Panc1 (cell line): Measurements from ENCODE around the gene DENND5B. TPM values are rescaled to one million over a fixed set of nuclear protein-coding genes. Genes with fewer than 3 reads are reported as not detected.
A peak's percentile ranks its signal among the peaks of the same experiment; 100 is the strongest.

Source experiments
- ATAC-seq: fragments of 200-7000 bp; cut with Tn5 transposase; 2 replicates; pipeline ENCODE4 v1.9.1; 2020; ENCODE audit warnings: mild to moderate bottlenecking, moderate library complexity
- BruUV-seq: library from RNA; stranded (reverse); fragments of 400-500 nt; replicated peaks from 2 replicates; lab custom pipeline; 2021; lab: Mats Ljungman, UMichigan
- CTCF ChIA-PET: fragments of 300-600 bp; sonication (Branson Sonifier 250); formaldehyde crosslinking; loops from one replicate; lab custom pipeline; 2022; ENCODE audit warnings: antibody characterized with exemption; lab: Charles Lee
- POLR2A ChIA-PET: fragments of 300-600 bp; sonication (Branson Sonifier 250); formaldehyde crosslinking; loops from one replicate; lab custom pipeline; 2022; ENCODE audit warnings: antibody characterized with exemption; lab: Charles Lee
- DNase-seq: peaks from one replicate; pipeline ENCODE4 v3.0.0-alpha.2; 2010; ENCODE audit warnings: low read depth, low spot score
- H3K27ac ChIP-seq: 2 replicates; pipeline ENCODE4 v1.5.1; 2011; ENCODE audit warnings: mild to moderate bottlenecking, low read length, inconsistent platforms
- H3K27me3 ChIP-seq: fragments of 200-500 bp; sonication (Bioruptor generic); 2 replicates; pipeline ENCODE4 v1.6.0; 2014; ENCODE audit warnings: low read length, inconsistent platforms; ENCODE audit not compliant: control insufficient read depth, insufficient read depth
- H3K36me3 ChIP-seq: fragments of 200-500 bp; sonication (Bioruptor generic); 2 replicates; pipeline ENCODE4 v1.5.1; 2014; ENCODE audit warnings: inconsistent platforms, mild to moderate bottlenecking, low read length, moderate library complexity; ENCODE audit not compliant: control insufficient read depth, insufficient read depth
- H3K4me1 ChIP-seq: 2 replicates; pipeline ENCODE4 v1.5.1; 2011; ENCODE audit warnings: inconsistent platforms, mild to moderate bottlenecking, low read length, moderate library complexity; ENCODE audit not compliant: control insufficient read depth, insufficient read depth
- H3K4me3 ChIP-seq, 2 experiments: 2 replicates each; pipeline ENCODE4 v1.5.1; 2011 to 2012; ENCODE audit warnings: low read depth in 2 of 2, low read length in 2 of 2, mild to moderate bottlenecking in 2 of 2, inconsistent platforms in 1 of 2, moderate library complexity in 1 of 2
- H3K9me3 ChIP-seq: fragments of 200-500 bp; sonication (Bioruptor generic); 2 replicates; pipeline ENCODE4 v1.5.1; 2014; ENCODE audit warnings: low read depth, mild to moderate bottlenecking, inconsistent platforms, low read length, moderate library complexity; ENCODE audit not compliant: control insufficient read depth, insufficient read depth
- CTCF ChIP-seq: fragments of 450-650 bp; IDR thresholded peaks from 2 replicates; pipeline ENCODE4 v1.5.1; 2017; ENCODE audit warnings: mild to moderate bottlenecking
- POLR2AphosphoS5 ChIP-seq: IDR thresholded peaks from 2 replicates; pipeline ENCODE4 v1.6.1; 2012; ENCODE audit warnings: mild to moderate bottlenecking, low read depth, low read length, moderate library complexity
- REST ChIP-seq, 2 experiments: IDR thresholded peaks; 2 replicates each; pipeline ENCODE4 v1.6.1; 2011 to 2012; ENCODE audit warnings: low read depth in 2 of 2, control low read depth in 1 of 2, low read length in 1 of 2, mild to moderate bottlenecking in 1 of 2, moderate library complexity in 1 of 2; ENCODE audit not compliant: insufficient read depth in 1 of 2
- SIN3A ChIP-seq: IDR thresholded peaks from 2 replicates; pipeline ENCODE4 v1.6.1; 2012; ENCODE audit warnings: low read depth, mild to moderate bottlenecking, low read length, moderate library complexity, borderline replicate concordance; ENCODE audit not compliant: insufficient read depth
- TCF7L2 ChIP-seq: IDR thresholded peaks from 2 replicates; pipeline ENCODE4 v1.6.1; 2011; ENCODE audit warnings: mild to moderate bottlenecking, low read depth, low read length, inconsistent platforms
- in situ Hi-C: cut with HindIII; loops from 2 replicates; pipeline ENCODE4 v1.10.0; 2016; ENCODE audit warnings: low sequenced_read_pairs, low pct_unique_long_range_greater_than_20kb
- intact Hi-C: fragments of 100-400 bp; cut with micrococcal nuclease; formaldehyde crosslinking; loops from one replicate; pipeline ENCODE4 v1.10.0; 2022; ENCODE audit not compliant: unreplicated experiment
- total RNA-seq: library from RNA; stranded (reverse); gene quantifications from one replicate; pipeline ENCODE4 v1.2.1, GENCODE V29; 2021; ENCODE audit not compliant: unreplicated experiment

Gene DENND5B
- total RNA-seq, 1 experiment from 2014 or later: 36.8 TPM

- BruUV-seq: no TSS peak
- intact Hi-C loops (no loop called here), in situ Hi-C loops (no loop called here)
- 0 out of 2 replicates have a peak, but pooled peaks have one; percentile 28 for ATAC-seq
- Histone ChIP-seq H3K4me3 (no peak overlapping the region), H3K4me1 (peaks cover 14% of the 10 kb centered on the region), H3K9me3 (peaks cover 12% of the 10 kb centered on the region; the same call in 1 of the 2 replicates), H3K27ac (no peak overlapping the region), H3K27me3 (no peaks in the 10 kb centered on the region), H3K36me3 (no peaks in the 10 kb centered on the region)
- TF ChIP-seq SIN3A: no peak
- no peak for TF ChIP-seq POLR2AphosphoS5
- TF ChIP-seq TCF7L2: no peak
- no peak for TF ChIP-seq CTCF
- TF ChIP-seq REST (IDR thresholded peaks at IDR 0.05; ENCODE audit: insufficient read depth in 1 of 2, low read depth in 2 of 2, low read length in 1 of 2): no peak
- ChIA-PET CTCF (no interaction called here), POLR2A (interaction anchor here (1.0 kb wide), 1 partner anchor 145 kb away, joined by 3 read pairs; no protein-coding TSS in a partner anchor)
- DNase-seq: no peak
These were observed 82.3 kb downstream of the DENND5B start for GRCh38 chr12:31508436-31509150.

- no peak for ATAC-seq
- CTCF ChIA-PET: no interaction called here
- Histone ChIP-seq H3K27me3 (no peaks in the 10 kb centered on the region), H3K4me1 (peaks cover 15% of the 10 kb centered on the region), H3K9me3 (peaks cover 12% of the 10 kb centered on the region; the same call in 1 of the 2 replicates), H3K4me3 (no peak overlapping the region), H3K36me3 (no peaks in the 10 kb centered on the region), H3K27ac (no peak overlapping the region)
- POLR2A ChIA-PET: no interaction called here
- in situ Hi-C loops (no loop called here), intact Hi-C loops (no loop called here)
- no peak for DNase-seq
- BruUV-seq: no TSS peak
- TF ChIP-seq TCF7L2: no peak
- TF ChIP-seq SIN3A: no peak
- TF ChIP-seq REST (IDR thresholded peaks at IDR 0.05; ENCODE audit: insufficient read depth in 1 of 2, low read depth in 2 of 2, low read length in 1 of 2): no peak
- TF ChIP-seq CTCF: no peak
- no peak for TF ChIP-seq POLR2AphosphoS5
These were observed 83.0 kb downstream of the DENND5B start for GRCh38 chr12:31507966-31508365.
